Measurements from ENCODE around the gene S100A4.

The S100A4 gene

DNA sequence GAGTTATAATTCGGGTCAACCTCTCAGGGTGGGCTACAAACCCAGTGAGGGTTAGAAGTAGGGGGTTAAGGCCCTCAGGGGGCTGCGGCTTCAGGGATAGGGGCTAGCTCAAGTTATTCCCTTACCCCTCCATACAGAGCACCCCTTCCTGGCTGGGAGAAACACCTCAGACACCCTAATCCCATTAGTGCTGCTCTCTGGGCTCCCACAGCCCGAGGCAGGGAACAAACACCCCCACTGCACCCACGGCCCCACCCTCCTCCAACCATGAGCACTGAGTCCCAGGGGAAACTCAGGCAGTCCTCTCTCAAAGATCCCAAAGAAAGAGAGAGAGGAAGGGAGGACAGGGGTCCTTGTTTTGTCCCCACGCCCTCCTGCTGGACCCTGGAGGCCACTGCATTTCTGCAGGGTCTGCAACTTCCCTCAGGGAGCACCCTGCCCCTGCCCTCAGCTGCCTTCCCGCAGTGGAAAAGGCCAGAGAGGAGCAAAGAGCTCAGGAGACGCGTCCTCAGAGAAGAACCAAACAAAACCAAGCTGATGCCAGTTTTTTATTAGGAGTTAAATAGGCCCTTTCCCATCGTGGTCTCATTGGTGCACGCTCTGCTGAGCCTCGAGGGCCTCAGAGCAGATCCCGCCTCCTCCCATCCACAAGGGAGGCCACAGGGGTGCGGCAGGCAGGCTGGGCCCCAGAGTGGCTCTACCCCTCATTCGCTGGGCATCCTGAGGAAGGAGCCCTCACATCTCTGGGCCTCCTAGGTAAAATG lies 1.4 kb upstream of the S100A4 start:
- DNase-seq: no peak

DNA sequence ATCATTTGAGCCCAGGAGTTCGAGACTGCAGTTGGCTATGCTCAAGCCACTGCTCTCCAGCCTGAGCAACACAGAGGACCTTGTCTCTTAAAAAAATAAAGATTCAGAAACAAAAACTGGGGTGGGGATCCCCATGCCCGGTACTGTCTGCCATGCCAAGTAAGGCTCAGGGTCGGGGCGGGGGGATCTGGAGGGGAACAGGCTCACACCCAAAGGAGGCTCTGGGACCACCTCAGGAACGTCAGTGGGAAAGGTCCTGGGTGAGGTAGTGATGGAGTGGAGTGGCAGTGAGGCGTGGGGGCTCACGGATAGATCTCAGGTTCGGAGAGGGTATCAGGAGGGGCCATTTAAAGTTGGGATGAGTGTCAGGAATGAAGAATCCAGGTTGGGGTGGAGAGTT lies 765 bp upstream of the S100A4 start:
- DNase-seq: no peak

DNA sequence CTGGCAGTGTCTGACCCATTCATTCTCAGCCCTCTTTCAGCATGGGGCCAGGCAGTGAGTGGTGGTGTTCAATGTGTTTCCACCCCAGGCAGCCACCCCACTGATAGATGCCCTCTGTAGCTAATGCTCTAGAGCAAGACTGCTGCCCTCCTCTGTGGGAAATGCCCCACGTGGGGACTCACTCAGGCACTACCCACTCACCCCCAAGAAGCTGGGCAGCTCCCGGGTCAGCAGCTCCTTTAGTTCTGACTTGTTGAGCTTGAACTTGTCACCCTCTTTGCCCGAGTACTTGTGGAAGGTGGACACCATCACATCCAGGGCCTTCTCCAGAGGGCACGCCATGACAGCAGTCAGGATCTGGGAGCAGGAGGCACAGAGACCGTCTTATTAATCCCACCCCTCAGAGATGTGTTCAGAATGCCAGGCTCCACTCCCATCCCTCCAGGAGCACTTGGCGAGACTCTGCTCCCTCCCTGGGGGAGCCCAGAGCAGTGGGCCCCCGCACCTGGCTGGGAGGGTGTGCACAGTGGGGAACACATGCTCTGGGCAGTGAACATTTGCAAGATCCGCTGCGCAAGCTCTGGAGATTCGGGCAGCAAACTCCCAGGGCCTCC lies 1.0 kb downstream of the S100A4 start:
- DNase-seq: no peak

DNA sequence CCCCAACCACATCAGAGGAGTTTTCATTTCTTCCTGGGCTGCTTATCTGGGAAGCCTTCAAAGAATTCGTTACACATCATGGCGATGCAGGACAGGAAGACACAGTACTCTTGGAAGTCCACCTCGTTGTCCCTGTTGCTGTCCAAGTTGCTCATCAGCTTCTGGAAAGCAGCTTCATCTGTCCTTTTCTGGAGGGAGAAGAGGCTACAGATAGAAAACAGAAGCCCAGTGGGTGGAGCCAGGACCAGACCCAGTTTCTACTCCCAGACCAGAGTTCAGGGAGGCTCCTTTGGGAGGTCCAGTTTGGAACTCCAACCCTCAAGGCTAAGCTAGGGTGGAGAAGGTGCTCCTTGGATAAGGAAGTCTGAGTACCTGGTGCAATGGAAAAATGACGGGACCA lies 1.9 kb downstream of the S100A4 start:
- DNase-seq: no peak

DNA sequence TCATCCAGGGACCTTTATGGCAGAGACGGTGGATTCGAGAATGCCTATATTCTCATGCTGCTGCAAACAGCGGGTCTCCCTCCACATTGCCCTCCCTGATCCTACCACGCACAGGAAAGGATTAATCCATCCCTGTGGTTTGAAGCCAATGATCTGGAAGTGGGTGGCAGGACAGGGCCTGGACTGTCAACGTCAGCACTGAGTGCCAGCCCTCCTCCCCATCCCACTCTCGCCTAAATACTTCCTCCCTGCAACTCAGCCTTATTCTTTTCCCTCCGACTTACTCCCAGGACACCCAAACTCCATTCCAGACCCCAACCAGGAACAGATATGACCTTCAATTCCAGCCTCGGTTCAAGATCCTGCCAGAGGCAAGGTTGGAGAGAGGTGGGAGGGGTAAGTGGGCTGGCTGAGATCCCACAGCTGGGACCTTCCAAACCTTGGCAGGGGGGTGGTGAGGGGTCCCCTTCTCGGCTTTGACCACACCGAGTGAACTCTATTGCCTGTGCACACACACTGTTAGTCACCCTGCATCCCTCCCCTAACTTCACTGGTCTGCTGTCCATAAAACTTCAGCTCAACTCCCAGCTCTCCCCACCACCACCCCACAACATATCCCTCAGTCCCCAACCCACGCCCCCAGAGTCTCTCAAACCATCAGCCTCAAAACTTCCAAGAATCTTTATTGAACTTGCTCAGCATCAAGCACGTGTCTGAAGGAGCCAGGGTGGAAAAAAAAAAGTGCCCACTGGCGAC lies 2.5 kb downstream of the S100A4 start:
- DNase-seq: no peak

DNA sequence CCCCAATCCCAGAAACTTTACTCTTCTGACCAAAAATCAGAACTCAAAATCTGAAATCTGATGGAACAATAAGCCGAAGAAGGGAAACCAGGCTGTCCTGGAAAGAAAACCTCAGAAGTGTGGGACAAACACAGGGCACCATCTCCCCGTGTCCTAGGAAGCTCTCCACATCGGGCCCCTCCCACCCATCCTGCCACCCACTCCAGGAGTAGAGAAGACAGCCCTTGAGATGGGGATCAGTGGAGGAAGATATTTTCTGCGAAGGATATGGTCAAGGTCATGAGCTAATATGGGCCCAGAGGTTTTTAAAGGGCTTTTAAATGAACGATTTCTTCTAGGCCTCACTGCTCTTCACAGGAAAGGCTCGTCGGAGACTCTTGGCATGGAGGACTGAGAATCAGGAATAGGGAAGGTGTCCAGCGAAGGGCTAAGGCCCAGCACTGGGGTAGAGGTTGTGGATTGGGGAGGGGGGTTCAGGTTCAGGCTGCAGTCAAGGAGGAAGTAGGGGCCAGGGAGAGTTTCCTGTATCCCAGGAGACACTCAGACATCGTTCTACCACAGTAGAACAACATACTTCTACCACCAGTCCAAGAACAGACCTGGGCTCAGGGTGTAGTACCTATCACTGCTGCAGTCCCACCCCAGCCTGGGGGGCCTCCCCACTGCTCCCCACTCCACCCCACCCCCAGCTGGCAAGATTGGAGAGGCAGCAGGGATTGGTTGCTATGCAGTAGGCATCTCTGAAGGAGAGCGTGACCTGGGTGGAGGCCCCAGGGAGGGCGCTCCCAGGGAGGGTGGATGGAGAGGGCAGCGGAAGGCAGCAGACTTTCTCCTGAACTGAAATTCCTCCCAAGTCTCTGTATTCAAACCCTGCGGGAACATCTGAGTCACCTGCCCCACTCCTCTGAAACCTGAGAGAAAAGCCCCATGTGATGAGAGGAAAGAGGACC lies 3.7 kb downstream of the S100A4 start:
- DNase-seq: no peak

DNA sequence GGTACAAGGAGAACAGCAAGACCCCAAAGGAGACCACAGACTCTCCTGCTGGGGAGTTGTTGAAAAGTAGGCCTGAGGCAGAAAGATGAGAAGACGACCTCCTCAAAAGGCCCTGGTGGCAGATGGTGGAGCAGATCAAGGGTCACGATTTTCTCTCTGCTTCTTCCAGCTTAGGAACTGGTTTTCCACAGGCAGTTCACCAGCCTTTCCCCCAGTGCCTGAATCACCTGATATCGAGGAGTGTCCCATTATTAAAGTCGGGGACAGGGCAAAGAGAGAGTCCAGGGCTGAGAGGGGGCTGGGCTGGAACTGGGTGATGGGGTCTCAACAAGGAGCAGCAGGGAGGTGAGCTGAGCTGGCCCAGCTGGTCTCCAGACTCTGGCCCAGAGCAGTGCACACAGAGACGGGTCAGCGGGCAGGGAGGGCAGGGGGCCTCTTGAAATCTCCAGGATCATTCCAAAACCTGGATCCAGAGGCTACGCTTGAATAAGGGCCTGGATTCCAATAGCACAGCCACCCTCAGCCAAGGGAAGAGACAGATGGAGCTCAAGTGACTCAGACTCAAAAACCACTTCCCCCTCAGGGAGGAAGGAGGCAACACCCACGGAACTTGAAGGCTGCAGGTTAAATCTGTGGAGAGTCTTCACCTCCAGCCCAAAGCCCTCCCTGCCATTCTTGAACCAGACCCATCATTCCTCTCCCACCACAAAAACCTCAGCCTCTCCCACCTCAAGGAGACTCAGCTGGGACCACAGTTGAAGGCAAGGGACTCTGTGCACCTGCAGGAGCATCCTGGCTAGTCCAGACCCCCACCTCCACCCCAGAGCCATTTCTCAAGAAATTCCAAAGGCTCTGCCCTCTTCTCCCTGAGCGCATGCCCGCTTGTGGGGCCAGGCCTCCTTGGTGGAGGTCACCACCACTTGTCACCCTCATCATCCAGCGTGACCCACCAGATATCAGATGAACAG lies 4.9 kb downstream of the S100A4 start, which contains the start of gene S100A5:
S100A5 (minus strand) TSS at position 541 of the 968 bp plus-strand sequence. CDS start 743 bp downstream, outside the sequence.
- DNase-seq: no peak

DNA sequence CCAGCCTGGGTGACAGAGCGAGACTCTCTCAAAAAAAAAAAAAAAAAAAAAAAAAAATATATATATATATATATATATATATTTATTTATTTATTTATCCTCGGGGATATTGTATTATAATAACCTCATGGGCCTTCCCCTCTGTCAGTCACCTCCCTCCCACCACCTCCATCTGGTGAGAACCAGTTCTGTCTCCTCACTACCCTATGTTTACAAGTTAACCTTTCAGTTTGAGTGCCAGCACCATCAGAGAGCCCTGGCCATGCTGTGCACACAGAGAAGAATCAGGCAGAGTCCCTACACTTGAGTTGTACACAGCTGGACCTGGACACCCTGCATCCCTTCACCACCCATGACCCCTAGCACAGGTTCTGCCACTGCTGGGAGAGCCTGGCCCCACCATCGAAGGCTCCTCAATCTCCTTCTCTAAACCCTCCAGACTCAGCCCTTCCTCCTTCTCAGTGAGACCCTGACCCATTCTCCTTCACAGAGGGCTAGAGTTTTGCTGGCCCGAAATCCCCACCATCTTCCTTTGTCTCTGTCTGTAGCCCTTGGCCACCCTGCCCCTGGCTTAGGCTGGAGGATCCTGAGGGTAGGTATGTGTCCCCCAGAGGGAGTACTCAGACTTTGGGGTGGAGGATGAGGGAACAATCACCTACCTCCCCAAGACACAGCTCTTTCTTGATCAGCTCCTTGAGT lies 6.1 kb downstream of the S100A4 start:
- DNase-seq: peak; percentile 11

DNA sequence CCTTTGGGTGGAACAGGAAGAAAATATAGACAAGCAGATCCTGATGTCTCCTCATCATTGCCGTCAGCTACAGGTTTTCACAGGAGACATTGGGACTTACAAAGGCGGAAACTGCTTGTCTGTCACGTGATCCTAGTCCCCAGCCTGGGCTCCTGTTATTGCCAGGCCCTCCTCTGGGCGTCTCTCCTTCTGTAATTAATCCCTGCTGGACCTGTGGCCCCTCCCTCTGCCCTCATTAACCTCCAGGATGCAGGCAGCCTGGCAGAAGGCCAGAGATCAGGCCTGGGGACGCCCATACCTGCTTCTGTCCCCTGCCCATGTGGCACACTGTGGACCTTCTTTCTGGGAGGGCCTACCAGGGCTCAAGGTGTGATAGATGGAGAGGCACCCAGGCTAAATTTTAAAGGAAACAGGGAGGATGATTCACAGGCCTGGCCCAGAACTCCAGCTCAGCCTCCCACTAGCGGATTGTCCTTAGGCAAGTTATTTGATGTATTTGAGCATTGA lies 7.2 kb downstream of the S100A4 start:
- peak; percentile 49 for DNase-seq

DNA sequence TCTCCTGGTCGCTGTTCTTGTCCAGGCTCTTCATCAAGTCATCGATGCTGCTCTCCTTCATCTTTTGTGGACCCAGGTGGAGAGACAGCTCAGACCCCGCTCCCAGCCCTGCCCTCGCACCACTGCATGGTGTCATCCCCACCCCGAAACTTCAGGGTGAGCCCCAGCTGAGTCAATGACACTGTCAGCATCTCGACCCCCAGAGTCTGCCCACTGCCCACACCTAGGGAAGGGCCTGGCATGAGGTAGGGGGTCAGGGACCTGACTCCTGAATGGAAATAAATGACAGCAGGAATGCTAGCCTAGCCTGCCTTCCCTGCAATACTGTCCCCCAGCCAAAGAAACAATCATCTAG lies 8.3 kb downstream of the S100A4 start:
- DNase-seq: no peak

DNA sequence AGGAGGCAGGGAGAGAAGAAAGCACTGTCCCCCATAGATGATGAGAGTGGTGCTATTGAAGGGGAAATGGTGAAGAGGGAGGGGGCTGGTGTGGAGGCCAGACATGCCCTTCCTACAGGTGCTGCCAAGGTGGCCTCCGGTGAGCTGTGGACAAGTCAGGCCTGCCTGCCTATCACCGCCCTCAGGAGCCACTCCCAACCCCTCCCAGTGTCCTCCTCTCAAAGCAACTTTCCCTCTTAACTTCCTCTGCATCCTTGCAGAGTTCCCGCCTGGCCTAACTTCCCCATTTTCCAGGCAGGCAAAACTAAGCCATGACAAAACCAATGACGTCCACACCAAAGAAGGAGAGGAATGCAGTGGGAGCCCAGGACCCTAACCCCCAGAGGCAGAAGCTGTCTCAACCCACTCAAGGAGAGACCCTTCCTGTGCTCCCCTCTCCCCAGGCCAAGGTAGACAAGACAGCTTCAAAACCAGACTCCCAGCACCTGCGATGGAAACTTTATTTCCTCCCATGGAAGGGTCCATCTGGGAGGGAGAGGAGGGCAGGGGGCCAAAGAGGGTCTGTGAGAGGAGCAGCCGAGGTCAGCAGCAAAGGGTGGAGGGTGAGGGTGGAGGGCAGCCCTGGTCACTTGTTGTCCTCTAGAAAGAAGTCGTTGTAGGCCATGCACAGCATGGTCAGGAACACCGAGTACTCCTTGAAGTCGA lies 8.8 kb downstream of the S100A4 start:
- DNase-seq: no peak

DNA sequence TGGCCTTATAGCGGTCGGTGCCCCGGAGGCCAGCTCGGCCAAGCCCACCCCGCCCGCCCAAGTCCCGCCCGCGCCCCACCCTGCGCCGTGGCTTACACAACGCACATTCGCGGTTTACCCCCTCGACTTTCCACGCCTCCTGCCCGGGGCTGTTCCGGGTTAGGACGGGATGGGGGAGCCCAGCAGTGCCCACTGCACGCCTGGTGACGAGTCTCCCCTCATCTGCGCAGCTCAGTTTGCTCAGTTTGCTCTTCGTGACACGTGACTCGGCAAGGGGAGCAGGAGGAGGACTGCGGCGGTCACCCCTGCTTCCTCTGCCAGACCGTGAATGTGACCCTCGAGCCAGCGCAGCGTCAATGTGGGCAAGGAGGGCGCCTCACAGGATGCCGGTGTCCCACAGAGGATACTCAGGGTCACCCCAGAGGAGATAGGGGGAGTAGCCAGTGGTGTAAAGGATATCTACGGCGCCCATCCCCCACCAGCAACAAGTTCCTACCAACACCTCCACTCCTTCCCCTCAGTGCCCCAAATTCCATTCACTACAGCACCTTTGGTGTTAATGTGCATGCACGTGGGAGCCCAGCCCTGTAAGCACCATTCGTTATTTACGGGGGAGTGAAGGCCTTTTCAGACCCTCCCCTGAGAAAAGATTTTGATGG lies 9.5 kb downstream of the S100A4 start:
- DNase-seq: no peak

DNA sequence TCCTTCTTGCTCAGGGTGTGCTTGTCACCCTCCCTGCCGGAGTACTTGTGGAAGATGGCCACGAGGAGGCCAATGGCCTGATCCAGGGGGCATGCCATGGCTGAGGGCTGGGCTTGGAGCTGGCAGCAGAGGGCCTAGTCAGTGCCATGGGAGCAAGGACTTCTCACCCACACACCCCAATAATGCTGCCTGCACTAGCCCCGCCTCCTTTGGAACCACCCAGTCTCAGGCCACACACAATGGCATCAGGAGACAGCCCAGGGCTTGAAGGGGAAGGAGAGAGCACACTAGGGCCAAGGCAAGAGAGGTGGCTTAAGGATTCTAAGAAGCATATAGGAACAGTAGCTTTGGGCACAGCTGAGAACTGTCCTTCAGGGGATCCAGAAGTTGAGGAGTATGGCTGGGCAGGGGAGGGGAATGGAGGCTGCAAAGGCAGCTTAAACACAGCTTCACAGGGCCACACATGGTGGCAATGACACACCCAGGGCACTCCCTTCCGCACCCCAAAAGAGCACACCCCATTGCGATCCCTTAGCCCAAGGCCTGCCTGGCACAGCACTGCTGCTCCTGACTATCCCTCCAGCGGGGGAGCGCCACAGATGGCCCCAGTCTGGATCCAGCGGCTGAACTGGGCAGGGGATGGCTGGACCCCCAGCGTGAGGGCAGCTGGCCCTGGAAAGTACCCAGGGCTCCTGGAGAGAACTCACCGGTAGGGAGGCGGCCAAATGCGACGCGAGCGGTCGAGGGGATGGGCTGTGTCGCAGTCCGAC lies 10.2 kb downstream of the S100A4 start, which contains the start of gene S100A6:
S100A6 (minus strand) TSS at position 750 of the 770 bp plus-strand sequence; CDS start at position 98, 652 bp downstream.
- DNase-seq: no peak

DNA sequence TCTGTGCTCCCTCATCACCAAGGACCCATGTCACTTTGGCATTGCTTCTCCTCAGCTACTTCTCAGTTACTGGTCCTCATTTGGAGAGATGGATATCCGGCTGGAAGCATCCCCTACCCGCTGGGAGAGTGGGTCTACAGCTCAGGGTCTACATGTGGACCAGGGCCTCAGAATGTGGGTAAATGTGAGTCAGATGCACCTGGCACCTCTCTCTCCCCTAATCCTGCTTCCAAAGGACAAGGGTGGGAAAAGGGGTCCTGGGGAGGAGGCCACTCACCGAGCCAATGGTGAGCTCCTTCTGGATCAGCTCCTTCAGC lies 10.7 kb downstream of the S100A4 start:
- DNase-seq: no peak

DNA sequence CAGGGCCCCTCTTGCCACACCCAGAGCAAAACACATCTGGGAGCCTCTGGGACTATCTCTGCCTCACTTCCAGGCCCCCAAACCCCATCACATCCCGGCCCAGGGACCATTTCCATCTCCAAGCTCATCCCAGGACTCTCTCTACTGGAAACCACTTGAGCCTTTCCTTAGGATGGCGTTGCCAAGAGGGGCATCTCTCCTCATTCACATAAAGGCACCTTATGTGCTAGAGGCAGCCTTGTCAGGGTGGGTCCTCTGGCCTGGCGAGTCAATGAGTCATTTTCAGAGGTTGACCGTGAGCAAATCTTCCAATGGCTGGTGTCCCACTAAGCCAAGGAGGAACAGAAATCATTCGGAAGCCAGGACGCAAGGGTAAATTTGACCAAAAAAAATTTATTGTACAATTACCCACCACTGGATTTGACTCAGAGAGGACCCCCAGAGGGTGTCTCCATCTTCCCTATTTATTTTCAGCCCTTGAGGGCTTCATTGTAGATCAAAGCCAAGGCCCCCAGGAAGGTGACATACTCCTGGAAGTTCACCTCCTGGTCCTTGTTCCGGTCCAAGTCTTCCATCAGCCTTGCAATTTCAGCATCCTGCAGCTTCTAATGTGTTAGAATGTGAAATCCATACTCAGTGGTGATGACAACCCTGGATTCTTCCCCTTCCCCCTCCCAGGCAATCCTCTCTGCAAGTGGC lies 11.2 kb downstream of the S100A4 start:
- no peak for DNase-seq

DNA sequence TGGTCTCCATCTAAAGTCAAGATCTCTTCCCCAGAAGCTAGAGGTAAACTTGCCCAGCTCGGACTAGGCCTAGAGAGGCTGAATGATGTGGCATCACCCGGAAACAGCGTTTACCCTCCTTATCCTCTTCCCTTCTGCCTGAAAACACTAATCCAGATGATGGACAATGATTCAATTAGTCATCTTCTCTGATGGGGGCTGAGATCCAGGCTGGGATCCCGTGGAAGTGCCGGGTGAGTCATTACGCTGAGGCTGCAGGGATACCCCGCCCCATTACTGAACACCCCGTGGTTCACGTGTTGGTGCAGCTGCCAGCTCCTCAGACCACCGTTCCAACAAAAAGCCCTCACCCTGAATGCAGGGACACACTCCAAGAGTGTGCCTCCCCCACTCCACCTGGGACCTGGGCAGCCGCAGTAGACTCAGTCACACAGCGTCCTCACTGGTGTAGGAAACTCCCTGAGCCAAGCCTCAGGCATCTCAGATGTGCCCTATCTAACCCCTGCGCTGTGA lies 11.9 kb downstream of the S100A4 start:
- no peak for DNase-seq

DNA sequence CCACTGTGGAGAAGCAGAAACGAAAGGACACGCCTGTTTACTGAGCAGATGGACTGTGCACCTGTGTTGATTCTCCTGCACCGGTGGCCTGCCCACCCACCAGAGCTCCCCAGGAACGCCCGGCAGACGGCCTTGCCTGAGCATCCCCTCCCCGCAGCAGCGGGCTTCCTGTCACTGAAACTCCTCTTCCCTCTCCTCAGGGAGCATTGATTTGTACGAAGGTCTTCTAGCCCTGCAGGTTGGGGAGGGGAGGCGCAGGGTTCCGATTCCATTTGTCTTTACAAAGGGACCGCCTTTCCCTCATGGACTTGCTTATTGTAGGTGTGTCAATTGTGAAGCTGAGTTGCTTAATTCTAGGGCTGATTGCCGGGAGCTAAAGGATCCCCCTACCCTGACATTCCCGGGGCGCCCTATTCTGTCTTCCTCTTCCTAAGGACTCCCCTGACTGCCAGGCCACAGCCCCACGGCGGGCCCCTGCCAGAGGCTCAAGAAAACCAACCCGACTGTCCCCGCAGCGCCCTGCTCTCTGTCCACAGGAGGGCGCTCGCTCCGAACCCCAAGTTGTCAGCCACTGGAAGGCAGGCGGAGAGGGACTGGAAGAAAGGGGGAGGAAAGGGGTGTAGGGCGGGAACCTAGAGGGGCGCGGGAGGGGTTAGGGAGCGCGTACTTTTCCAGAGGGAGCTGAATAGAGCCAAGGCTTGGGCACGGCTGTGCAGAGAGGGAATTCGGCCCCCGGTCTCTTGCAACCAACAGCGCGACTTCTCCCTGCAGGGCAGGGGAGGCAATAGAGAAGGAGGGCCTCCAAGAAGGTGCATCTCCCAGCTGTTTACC lies 12.6 kb downstream of the S100A4 start:
- DNase-seq: peak; percentile 38
